Mucosa of gallbladder (tissue), 1 donor: ENCODE data around the gene MOB1B. TPM values are rescaled to one million over a fixed set of nuclear protein-coding genes. Genes with fewer than 3 reads are reported as not detected.

Experiments
- DNase-seq: peaks from one replicate; pipeline ENCODE4 v3.0.0-alpha.2; 2020; ENCODE audit warnings: low spot score
- total RNA-seq: library from RNA; stranded (reverse); gene quantifications from one replicate; pipeline ENCODE4 v1.2.1, GENCODE V29; 2021
- donor health status: DM: no; HTN: no; CAD: no.

Gene MOB1B
- total RNA-seq, 1 donor from 2014 or later, result 18.6 TPM

DNA sequence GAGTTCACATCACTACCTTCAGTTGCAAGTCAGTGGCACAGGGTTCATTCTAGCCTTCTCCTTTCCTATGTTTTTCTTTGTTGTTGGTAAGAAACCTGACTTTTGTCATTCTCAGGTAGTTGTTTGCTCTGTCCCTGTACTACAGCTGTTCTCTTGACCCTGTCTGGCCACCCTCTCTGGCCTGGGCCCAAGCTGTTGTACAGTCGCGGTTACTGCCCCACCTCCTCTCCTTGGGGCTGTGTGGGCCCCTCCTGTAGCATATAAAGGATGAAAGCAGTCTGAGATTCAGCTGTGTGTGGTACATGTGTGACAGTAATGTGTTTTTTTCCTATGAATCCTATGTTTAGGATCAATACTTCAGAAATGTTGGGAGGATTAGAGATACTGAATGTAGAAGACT, 12.5 kb downstream of the MOB1B start:
- DNase-seq, result no peak

GRCh38 chr4:70915036-70915815, 13.1 kb downstream of the MOB1B start:
- no peak for DNase-seq

- DNase-seq, result no peak
These were observed 13.8 kb downstream of the MOB1B start for GRCh38 chr4:70915874-70916559.

DNA sequence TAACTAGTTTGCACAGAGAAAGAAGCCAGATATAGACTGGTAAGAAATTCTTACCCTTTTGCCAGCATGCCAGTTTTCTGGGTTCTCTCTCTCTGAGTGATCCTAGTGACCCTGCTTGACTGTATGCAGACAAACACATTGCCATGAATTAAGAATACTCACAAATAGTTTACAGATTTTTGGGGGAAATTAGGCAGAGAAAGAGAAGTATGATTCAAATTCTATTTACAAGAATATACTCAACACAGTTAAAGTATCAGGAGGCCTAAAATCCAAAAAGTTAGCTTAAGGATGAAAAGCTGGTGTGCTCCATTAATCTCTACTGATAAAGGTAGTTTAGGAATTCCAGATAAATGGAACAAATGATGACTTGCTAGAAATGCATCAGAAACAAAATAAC, 18.4 kb downstream of the MOB1B start:
- no peak for DNase-seq

DNA sequence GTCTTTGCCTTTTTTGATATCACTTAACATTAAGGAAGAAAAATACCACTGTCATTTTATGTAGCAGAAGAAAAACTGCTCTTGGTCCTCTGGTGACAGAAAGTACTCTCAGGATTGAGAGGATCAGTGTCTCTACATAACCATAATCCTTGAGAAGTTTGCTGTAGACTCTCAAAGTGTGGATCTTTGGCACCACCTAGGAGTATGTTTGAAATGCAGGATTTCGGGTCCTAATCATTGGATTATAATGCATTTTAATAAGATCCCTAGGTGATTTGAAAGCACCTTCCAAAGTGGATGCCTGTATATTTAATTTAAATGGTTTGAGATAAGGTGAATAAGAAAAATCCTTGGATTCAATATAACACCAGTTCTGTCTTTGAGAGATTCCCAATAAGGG, 23.2 kb downstream of the MOB1B start:
- DNase-seq, result no peak

DNA sequence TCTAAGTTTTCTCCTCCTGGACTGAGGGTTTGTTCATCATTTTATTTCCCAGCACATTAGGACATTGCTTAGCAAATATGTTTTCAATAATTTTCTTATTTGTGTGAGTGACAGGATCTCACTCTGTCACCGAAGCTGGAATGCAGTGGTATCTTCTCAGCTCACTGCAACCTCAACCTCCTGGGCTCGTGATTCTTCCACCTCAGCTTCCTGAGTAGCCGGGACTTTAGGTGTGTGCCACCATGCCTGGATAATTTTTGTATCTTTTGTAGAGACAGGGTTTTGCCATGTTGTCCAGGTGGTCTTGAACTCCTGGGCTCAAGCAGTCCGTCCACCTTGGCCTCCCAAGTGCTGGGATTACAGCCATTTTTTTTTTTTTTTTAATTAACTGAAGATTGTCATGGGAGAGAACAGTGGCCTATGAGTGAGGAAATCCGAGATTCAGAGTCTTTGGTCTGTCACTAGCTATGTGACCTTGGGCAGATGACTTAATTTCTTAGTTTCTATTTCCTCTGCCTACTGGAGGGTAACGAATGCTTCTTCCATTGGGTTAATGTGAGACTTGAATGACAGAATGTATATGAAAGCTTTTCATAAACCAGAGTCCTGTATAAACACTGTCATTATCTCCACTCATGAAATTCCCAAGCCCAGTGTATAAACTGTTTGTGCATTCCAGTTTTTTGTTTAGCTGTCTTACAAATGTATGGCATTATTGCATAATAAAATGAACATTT, 23.9 kb downstream of the MOB1B start:
- no peak for DNase-seq

DNA sequence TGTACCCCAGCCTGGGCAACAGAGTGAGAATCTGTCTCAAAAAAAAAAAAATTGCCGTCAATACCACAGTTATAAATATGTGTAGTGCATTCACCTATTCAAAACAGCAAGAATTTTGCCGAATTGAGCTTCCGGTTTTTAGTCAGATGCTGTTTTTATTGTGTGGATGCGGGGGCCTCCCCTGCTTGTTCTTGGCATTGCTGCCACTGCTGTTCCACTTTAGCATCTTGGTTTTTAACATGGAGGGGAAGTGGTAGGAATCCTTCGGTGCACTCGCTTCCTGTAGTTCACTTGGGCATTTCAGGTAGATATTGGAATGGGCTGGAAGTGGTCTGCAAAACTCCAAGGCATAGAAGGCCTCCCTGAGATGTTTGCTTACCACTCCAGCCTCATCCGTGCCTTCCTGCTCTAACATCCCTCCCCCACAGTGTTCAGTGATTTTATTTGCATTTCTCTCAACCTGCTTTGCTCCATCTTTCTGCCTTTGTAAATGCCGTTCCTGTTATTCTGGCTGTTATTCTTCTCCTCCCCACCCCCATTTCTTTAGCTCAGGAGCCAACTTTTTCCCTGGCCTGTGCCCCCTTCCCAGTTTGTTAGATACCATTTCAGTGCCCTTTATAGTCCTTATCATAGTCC, 25.5 kb downstream of the MOB1B start:
- DNase-seq, result no peak

DNA sequence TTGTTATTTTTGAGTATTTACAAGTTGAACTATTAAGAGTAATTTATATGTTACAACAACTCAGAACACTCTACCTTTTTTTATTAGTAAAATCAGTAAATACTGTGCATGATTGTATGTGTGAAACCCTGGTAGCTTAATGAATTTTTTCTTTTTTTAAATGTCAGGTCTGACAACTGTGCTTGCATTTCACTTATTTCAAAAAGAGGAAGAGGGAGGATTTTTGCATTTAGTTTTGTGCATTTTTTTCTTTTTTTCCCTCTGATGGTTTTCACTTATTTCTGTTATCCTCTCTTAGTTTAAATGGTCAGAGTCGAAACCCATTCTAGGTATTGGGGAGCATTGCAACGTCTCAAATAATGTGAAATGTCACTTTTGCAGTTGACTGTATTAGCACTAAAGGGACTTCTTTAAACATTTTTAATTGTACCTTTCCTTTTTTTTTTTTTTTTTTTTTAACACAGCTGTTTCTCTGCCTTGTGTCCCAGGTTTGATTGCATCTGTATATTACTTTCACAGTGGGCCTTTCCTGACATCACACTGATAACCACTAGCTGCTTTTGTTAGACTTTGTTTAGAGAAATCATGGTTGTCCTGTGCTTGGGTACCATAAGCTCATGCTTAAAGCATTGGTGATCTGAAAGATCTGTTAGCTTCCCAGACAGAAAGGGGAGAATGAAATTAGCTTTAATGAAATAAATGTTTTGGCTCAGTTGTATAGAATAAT, 28.5 kb downstream of the MOB1B start:
- no peak for DNase-seq

GRCh38 chr4:70931347-70931746, 29.2 kb downstream of the MOB1B start:
- no peak for DNase-seq

GRCh38 chr4:70932984-70933383, 30.8 kb downstream of the MOB1B start:
- no peak for DNase-seq

GRCh38 chr4:70935038-70935695, 33.0 kb downstream of the MOB1B start:
- DNase-seq, result no peak

- DNase-seq, result no peak
These were observed 34.1 kb downstream of the MOB1B start for GRCh38 chr4:70936200-70936787.

- DNase-seq, result no peak
These were observed 35.9 kb downstream of the MOB1B start for GRCh38 chr4:70938086-70938485.

GRCh38 chr4:70940134-70940533, 38.0 kb downstream of the MOB1B start:
- DNase-seq, result no peak

DNA sequence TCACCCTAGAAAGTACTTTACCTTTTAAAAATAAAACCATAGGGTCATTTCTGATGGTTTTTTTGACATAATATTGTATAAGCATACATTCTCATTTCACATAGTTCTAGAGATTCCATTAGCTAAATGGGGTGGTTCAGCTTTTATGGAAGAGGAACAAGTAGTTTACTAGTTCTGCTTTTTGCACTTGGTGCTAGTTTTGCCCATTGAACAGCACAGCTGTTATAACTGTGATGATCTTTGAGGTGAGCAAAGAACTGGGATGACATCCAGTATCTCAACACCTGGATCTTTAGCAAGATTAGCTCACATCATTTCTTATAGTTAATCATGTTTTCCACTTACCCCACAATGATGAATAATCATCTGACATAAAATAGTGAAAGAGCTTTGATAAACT, 40.9 kb downstream of the MOB1B start:
- no peak for DNase-seq

GRCh38 chr4:70945046-70945445, 42.9 kb downstream of the MOB1B start:
- no peak for DNase-seq

DNA sequence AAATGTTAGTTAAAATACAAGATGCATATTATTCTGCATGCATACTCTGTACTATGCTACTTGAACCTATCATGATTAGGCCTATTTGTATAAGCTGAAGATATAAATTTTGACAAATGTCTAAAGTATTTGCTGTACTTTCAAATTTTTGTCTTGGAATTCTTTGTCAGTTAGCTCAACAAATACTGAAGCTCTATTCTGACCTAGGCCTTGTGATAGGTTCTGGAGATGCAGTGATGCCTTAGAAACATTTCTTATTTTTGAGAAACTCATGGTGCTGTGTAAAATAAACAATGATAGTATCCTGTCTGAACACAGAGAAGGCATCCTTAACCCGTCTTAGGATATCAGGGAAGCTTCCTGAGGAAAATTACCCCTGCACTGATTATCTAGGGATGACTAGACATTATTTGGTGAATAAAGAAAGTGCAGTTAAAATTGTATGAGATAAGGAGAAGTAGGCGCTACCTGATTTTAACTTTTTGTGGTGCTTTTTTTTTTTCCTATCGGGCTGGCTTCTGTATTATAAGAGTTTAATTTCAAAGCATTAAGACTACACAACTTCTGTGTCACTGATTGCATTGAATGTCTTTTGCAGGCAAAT, 43.4 kb downstream of the MOB1B start:
- DNase-seq, result no peak

DNA sequence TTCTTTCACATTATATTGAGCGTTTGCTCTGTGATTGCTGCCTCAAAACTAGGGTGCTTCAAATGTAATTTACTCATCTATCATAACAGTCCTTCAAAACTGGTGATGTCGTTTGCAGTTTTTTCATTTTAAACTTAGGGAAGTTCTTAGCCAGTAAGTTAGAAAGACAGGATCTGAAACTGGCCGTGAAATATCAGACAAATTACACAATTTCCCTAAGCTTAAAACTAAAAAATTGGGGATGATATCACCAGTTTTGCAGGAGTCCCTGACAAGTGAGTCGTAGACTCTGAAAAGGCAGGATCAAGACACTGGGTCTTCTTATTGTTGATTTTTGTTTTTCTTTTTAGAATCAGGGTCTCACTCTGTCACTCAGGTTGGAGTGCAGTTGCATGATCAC, 44.8 kb downstream of the MOB1B start:
- DNase-seq, result no peak

GRCh38 chr4:70948665-70949260, 46.6 kb downstream of the MOB1B start:
- DNase-seq, result no peak

GRCh38 chr4:70954032-70954431, 51.9 kb downstream of the MOB1B start:
- no peak for DNase-seq
